Tracheal epithelial cell (primary cell): ENCODE results near the gene CYP19A1. TPM values are rescaled to one million over a fixed set of nuclear protein-coding genes. Genes with fewer than 3 reads are reported as not detected.

Experiments
- total RNA-seq: library from RNA; depleted of rRNA; stranded (reverse); fragments of >200 nt; gene quantifications from 2 replicates; pipeline ENCODE4 v1.2.1, GENCODE V29; 2014

The CYP19A1 gene
- total RNA-seq, result not detected in 2 replicates

GRCh38 chr15:51338496-51338895 is at the start of gene CYP19A1:
TSS of gene CYP19A1 (minus strand) at chr15:51338596. CDS start at chr15:51242912, 95,684 bp downstream.

GRCh38 chr15:51341366-51342226 is 3.2 kb upstream of the CYP19A1 start, which contains the start of gene GLDN:
TSS of gene GLDN (plus strand) at chr15:51341655. CDS start at chr15:51341685, 30 bp downstream.

Other genes with a start within 250 kb of the CYP19A1 start
- gene TNFAIP8L3, start 243.7 kb downstream of the CYP19A1 start, total RNA-seq, result 4.1 and 8.1 TPM in 2 replicates
- 0.21 TPM in 1 of 2 replicates, not detected in the other for gene GLDN, start 3.1 kb upstream of the CYP19A1 start, total RNA-seq